HG03159 (cell line): ENCODE measurements around the gene APOA5.
"Not testable (repeated sequence)": the region's sequence is repeated elsewhere in the genome, so short reads cannot be mapped to it uniquely, and the experiment has no call there.

Experiments
- ATAC-seq: cut with Tn5 transposase; IDR thresholded peaks from one replicate; pipeline ENCODE4 v1.9.1; 2021; ENCODE audit warnings: mild to moderate bottlenecking, moderate library complexity; ENCODE audit not compliant: unreplicated experiment

Gene APOA5

GRCh38 chr11:116776522-116776984 lies 15.1 kb downstream of the APOA5 start:
- no peak for ATAC-seq

- ATAC-seq: no peak
Measured at GRCh38 chr11:116775975-116776374, 15.7 kb downstream of the APOA5 start.

GRCh38 chr11:116774661-116775060 lies 17.0 kb downstream of the APOA5 start:
- ATAC-seq: no peak

GRCh38 chr11:116773203-116774097 lies 18.2 kb downstream of the APOA5 start:
- peak; percentile 18 for ATAC-seq

- peak; percentile 87 for ATAC-seq
Measured at GRCh38 chr11:116772443-116773202, 19.1 kb downstream of the APOA5 start, which contains the start of gene BUD13. Gene BUD13 (minus strand): TSS chr11:116772987. CDS start chr11:116772964, 23 bp downstream.

- no peak for ATAC-seq
Measured at GRCh38 chr11:116771935-116772334, 19.7 kb downstream of the APOA5 start.

- no peak for ATAC-seq
Measured at GRCh38 chr11:116762132-116762531, 29.5 kb downstream of the APOA5 start.

GRCh38 chr11:116756044-116756443 lies 35.6 kb downstream of the APOA5 start:
- ATAC-seq: not testable (repeated sequence)

GRCh38 chr11:116750070-116750718 lies 41.5 kb downstream of the APOA5 start:
- ATAC-seq: no peak

GRCh38 chr11:116742104-116742503 lies 49.6 kb downstream of the APOA5 start:
- ATAC-seq: no peak

- no peak for ATAC-seq
Measured at GRCh38 chr11:116740741-116741140, 50.9 kb downstream of the APOA5 start.
